Measurements from ENCODE around the gene TAF15.

TAF15 gene

DNA sequence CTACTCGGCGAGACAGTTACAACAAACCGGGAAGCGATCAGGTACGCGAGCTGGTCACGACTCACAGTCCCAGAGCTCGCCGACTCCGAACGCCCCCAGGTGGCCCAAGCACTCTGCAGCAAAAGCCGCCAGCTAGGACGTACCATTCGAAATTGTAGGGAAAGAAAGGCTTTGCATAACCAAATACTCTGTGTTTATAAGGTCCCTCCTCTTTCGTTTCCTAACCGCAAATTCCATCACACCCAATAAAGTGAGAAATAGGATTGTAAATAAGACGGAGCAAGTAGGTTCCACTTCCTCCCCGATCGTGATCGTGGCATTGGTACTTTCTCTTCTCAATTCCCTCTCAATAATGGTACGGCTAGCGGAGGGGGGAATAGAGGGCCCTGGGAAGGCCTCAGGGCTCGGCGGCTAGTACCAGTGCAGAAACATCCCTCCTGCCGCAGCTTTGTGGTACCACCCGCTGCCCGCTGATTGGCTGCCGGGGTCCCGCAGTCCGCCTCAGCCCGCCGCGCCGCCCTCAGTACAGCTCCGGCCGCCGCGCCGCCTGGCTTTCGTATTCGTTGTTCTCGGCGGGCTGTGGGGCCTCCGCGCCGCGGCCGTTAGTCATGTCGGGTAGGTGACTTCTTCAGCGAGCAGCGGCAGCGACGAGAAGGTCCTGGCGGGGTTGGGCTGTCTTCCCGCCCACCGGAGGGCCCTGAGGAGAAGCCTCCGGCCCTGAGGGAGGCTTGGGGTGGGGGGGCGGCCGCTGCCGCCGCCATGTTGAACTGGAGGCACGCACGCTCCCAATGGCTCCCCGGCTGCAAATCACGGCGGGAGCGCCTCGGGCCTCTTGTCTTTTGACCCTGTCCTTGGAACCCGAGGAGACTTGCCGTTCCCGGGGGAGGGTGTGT is at the start of gene TAF15:
TAF15 (plus strand) TSS at position 523 of the 893 bp plus-strand sequence; CDS start at position 609, 86 bp downstream.
- peak within 1 kb of the TSS; percentile 98 for H3K27ac ChIP-seq
- TF ChIP-seq, protein P1, sequence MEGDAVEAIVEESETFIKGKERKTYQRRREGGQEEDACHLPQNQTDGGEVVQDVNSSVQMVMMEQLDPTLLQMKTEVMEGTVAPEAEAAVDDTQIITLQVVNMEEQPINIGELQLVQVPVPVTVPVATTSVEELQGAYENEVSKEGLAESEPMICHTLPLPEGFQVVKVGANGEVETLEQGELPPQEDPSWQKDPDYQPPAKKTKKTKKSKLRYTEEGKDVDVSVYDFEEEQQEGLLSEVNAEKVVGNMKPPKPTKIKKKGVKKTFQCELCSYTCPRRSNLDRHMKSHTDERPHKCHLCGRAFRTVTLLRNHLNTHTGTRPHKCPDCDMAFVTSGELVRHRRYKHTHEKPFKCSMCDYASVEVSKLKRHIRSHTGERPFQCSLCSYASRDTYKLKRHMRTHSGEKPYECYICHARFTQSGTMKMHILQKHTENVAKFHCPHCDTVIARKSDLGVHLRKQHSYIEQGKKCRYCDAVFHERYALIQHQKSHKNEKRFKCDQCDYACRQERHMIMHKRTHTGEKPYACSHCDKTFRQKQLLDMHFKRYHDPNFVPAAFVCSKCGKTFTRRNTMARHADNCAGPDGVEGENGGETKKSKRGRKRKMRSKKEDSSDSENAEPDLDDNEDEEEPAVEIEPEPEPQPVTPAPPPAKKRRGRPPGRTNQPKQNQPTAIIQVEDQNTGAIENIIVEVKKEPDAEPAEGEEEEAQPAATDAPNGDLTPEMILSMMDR (conservative IDR thresholded peaks at IDR 0.05): peak; percentile 98

DNA sequence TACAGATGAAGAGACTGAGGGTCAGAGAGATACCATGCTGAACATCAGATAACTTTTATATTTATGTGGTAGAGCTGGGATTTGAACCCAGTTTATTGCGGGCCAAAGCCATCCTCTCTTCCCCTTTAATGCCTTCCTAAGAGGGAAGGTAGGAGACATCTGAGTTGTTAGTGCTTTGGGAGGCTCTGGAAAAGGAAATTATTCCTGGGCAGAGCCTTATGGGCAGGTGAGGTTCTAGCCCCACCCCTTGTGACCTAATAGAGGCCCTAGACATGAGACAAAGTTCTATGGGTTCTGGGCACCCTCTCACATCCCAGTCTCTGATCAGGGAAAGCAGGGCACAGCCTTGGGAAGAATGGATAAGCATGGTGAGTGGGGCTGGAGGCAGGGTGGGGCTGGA is 48.7 kb upstream of the TAF15 start, which contains the start of gene C17orf50:
C17orf50 (plus strand) TSS at position 301 of the 400 bp plus-strand sequence; CDS start at position 356, 55 bp downstream.
- no peak within 1 kb of the TSS for H3K27ac ChIP-seq
- TF ChIP-seq, protein P1 (conservative IDR thresholded peaks at IDR 0.05): no peak

DNA sequence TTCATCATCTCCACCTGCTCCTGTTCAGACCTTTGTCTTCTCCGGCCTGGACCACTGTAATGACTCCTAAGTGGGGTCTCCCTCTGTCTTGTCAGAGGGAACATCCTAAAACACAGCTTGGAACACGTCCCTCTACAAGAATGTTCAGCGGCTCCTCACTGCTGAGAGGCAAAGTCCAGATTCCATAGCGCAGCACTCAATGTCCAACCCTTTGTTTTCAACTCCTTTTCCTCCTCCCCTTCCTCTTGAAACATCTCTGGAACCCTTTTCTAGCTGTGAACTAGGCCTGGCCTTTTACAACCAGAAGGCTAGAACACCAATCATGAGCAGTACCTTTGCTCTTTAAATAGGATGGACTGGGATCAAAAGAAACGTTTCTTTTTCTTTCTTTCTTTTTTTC is 47.7 kb upstream of the TAF15 start:
- TF ChIP-seq, protein P1 (conservative IDR thresholded peaks at IDR 0.05): no peak
- no peak overlapping the region for H3K27ac ChIP-seq

DNA sequence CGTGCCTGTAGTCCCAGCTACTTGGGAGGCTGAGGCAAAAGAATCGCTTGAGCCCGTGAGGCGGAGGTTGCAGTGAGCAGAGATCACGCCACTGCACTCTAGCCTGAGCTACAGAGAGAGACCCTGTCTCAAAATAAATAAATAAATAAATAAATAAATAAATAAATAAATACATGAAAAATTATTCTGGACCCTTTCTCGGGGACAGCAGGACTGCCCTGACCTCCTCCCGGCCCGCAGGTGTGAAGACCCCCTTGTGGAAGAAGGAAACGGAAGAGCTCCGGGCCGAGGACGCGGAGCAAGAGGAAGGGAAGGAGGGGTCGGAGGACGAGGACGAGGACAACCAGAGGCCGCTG is 45.5 kb upstream of the TAF15 start:
- peak overlapping the region; percentile 96 for H3K27ac ChIP-seq
- TF ChIP-seq, protein P1 (conservative IDR thresholded peaks at IDR 0.05): no peak

DNA sequence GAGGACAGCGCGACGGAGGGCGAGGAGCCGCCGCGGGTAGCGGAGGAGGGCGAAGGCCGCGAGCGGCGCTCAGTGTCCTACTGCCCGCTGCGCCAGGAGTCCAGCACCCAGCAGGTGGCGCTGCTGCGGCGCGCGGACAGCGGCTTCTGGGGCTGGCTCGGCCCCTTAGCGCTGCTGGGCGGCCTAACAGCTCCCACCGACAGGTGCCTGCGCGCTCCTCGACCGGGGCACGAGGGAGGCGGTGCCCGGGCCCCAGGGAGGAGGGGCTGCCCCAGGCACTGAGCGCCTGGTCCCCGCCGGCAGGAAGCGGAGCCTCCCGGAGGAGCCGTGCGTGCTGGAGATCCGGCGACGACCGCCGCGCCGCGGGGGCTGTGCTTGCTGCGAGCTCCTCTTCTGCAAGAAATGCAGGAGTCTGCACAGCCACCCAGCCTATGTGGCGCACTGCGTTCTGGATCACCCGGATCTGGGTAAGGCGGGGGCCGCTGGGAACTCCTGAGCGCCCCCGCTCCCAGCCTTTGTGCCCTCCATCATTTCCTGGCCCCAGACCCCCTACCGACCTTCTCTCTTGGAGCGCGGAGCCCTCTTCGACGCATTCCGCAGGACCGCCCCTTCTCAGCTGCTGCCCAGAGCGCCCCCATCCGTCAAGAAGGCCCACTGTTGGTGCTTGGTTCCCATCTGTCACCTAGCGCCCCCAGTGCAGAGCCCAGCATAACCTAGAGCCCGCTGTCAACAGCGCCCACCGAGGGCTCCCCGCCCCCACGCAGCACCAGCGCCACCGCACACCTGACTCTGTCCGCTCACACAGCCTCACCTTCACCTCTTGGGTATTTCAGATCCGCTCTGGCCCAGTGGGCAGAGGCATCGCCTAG is 44.9 kb upstream of the TAF15 start:
- TF ChIP-seq, protein P1 (conservative IDR thresholded peaks at IDR 0.05): peak; percentile 100
- H3K27ac ChIP-seq: peak overlapping the region; percentile 96

- TF ChIP-seq, protein P1 (conservative IDR thresholded peaks at IDR 0.05): no peak
- H3K27ac ChIP-seq: peak overlapping the region; percentile 96
Observed at GRCh38 chr17:35765086-35765710, 44.1 kb upstream of the TAF15 start.

Data from VCaP (cell line).